GM18858 (cell line): ENCODE data around the gene RADX.
"Not testable (repeated sequence)": the region's sequence is repeated elsewhere in the genome, so short reads cannot be mapped to it uniquely, and the experiment has no call there.

Experiments
- ATAC-seq: cut with Tn5 transposase; IDR thresholded peaks from one replicate; pipeline ENCODE4 v1.9.1; 2021; ENCODE audit not compliant: unreplicated experiment

The RADX gene, protein sequence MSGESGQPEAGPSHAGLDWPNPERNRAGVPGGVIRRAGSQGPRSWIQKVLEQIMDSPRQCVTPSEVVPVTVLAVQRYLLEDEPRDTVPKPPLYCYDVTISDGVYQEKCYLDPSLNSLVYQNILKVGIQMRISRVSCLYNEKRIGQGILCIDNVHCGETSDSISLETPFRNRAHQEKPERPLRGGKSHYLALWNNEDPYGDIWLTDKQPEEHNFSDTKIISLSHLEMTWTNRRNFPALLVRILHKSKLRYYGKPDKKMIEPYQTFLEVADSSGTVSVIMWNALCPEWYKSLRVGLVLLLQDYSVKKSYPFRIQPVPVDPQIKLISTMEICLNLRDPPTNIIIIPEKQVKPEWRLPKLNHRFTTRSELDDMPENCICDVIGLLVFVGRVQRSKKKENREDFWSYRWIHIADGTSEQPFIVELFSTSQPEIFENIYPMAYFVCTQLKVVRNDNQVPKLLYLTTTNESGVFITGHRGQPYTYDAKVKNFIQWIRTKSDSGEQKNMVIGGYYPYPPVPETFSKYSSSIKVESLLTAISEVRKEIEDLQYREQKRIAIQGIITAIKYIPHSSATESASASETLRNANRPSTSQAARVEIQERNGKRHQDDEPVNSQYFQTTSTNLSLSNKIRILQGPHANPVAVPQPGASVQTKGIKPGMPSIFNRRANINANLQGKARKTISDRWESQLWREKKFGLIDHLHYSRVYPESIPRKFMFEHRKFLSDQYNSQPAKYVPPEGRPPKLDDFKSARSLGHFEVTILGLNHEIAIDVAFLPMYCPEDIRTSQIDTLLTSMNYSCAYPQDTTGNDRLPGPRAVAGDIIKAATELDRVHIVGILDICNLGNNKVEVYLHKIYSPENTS

DNA sequence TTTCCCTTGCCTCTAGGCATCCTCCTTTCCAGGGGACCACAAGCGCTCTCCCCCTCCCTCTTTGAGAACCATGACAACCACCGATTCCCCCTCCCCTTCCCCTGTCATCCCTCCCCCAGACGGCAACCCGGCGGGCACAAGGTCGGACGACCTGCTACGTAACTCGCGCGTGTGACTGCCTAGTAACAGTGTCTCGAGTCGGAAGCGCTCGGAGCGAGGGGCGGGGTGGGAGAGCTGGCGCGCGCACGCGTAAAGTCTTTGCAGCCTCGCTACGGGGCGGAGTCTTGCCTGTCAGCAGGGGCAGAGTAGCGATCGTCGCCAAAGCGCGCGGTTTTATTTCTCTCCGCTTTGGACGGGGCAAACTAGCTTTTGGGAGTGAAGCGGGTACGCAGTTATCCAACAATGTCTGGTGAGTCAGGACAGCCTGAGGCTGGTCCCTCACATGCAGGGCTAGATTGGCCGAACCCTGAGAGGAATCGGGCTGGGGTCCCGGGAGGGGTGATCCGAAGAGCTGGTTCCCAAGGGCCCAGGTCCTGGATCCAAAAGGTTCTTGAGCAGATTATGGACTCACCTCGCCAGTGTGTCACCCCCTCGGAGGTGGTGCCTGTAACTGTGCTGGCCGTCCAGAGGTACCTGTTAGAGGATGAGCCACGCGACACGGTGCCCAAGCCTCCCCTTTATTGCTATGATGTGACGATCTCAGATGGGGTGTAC, at the start of gene RADX:
TSS of gene RADX (plus strand) at position 300 of the 714 bp plus-strand sequence. CDS start at position 403, 103 bp downstream.
- peak; percentile 96 for ATAC-seq

DNA sequence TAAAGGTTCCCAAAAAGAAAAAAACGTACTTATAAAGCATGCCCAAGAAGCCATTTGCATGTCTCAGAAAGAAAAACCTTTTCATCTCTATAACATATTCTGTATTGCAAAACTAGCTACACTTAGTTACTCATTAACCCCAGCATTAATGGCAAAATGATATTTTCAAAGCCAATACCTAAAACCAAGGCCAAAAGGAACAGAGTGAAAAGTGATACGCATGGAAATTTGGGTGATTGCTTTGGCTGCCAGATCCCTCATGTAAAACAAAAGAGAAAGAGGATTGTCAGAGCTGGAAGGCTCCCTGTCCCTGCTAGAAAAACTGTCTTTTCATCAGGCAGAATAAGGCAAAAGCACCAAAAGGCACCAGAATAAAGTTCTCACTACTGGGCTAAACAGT, 46.8 kb upstream of the RADX start:
- ATAC-seq, result no peak

DNA sequence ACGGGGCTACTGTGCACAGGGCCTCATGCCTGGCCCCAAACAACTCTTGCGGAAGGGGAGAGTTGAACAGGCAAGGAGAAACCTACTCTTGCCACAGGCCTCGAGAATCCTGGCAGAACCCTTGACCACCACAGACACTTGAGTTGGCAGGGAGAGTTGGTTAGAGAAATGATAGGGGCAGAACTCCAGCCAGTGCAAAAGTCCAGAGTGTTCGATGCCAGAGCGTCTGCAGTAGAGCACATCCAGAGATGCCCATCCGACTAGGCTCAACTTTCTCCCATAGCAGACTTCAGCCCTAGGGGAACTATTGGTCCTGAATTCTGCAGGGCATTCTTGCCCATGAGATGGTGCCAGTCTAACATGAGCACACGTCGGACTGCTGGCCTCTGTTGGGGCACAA, 45.4 kb upstream of the RADX start:
- no peak for ATAC-seq

DNA sequence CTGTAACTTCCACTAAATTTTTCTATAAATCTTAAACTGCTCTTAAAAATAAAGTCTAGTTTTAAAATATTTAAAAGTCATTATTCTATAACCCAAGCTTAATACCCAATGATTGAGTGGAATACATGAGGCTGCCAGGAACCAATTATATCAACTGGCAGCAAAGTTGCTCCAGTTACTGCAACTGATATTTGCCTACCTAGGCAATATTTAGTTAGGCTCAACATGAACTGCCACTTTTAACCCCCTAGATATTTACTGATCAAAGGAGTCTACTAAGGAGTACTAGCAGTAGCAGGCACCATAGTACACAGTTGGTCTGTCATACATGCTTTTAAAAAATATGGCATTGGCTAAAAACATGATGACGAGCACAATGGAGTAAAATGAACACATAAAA, 29.9 kb upstream of the RADX start:
- no peak for ATAC-seq

DNA sequence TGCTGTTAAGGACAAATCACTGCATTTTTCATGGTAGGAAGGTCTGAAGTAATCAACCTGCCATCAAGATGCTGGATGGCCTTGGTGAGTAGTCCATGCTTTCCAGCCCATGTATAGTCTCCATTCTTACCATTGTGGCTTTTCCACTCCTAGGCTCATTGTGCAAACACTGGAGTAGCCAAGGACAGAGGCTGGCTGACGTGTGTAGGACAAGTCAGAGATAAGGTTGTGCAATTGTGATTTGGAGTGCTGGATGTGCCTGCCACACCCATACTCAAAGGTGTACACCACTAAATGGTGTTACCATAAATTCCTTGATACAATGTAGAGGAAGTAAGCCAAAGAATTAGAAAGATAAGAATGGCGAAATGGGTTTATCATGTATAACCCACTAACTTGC, 26.3 kb upstream of the RADX start:
- ATAC-seq, result no peak

DNA sequence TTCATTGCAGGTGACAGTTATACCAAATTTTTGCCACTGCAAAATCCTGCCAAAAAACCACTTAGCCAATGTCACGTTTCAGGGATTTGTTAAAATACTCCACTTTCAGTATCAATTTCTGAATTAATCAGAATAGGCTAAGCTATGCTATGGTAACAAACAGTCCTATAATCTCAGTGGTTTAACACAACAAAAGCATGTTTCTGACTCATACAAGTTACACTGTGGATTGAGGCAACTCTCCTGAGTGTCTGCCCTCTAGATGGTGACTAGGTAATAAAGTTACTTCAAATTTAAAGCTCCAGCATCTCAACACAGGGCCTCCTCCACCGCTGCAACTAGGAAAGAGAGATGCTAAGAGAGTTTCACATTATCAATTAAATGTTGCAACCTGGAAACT, 23.0 kb upstream of the RADX start:
- ATAC-seq, result no peak

DNA sequence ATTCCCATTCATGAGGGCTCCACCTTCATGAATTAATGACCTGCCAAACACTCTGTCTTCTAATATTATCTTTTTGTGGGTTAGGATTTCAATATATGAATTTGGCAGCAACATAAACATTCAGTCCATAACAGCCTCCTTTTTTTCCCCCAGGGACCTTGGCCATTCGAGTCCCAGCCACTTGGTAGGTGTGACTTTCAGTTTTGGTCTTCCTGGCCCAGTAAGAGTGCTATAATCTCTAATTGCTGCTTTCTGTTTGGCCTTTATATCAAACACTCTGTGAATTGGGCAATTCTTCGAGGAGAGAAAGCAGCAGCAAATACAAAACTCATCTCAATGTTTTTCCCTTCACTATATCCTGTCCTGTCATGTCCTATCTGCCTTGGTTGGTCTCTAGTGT, 12.4 kb upstream of the RADX start:
- ATAC-seq, result no peak

DNA sequence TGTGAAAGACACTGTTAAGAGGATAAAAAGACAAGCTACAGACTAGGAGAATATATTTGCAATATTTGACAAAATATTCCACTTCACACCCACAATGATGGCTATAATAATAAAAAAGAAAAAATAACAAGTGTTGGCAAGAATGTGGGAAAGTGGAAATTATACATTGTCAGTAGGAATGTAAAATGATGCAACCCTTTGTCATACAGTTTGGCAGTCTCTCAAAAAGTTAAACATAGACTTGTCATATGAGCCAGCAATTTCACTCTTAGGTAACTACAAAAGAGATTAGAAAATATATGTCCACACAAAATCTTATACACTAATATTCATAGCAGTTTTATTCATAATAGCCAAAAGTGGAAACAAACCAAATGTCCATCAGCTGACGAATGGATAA, 5.2 kb upstream of the RADX start:
- no peak for ATAC-seq

DNA sequence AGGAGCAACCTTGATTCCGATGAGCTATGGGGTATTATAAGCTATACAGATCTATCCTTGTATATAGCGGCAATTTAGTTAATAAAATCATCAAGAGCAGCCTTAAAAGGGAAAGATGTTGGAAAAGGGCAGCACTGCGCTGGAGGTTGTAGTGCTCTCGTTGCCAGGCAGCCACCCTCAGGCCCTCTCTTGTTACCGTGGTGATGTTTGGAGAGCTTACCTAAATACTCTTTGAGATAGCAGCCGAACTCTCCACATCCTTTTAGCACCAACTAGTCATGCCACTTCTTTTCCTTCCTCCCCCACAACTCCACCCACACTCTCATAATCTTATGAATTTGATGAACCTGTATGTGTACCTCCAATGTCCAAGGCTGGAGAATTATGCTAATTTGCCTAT, 3.8 kb upstream of the RADX start:
- no peak for ATAC-seq

DNA sequence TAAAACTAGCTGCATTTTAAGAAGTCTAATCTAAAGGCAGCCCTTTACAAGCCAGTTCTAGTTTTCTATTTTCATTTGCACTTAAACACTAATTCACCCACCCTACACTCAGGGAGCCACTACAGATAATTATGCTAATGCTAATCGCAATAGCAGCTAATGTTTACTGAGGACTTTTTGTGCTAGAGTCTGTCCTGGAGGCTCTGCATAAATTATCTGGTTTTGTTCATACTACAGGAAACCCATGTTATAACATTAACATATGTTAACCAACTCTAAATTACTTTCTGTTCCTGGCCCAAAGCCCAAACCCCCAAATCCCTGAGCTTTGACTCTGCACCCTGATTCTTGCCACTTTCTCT, 480 bp upstream of the RADX start:
- no peak for ATAC-seq

DNA sequence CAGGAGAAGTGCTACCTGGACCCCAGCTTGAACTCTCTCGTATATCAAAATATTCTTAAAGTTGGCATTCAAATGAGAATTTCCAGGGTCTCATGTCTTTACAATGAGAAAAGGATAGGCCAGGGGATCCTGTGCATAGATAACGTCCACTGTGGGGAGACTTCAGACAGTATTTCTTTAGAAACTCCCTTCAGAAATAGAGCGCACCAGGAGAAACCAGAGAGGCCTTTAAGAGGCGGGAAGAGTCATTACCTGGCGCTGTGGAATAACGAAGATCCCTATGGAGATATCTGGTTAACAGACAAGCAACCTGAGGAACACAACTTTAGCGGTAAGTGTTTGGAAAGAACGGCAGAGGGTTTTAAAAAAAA, 600 bp downstream of the RADX start:
- ATAC-seq, result peak; percentile 9

DNA sequence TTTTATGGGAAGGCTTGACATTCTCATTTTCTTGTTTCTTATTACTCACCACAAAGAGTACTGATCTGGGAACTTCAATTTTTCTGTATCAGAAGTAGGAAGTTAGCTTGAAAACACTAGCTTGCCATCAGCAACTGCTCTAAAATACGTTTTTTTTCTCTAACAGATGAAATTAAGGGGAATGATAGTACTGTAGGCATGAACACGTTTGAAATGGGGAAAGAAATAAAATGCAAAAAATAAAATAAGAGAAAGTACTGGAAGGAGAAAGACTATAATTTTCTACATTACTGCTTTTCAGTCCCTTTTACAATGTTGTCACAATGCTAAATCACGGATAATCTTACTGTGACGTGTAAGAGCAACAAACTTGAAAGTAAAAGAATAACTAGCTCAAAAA, 1.5 kb downstream of the RADX start:
- ATAC-seq, result no peak

DNA sequence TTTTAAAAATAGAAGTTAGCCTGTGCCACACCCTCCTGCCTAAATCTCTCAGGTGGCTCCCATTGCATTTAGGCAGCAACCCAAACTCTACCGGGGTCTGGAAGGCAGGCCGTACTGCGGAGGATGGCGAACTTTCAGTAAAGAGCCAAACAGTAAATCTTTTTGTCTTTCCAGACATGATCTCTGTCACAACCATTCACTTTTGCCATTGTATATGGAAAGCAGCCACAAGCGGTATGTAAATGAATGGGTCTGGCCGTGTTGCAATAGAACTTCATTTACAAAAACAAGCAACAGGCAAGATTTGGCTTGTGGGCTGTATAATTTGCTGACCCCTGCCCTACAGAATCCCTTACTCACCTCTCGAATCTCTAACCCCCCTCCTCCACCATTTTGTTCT, 3.3 kb downstream of the RADX start:
- no peak for ATAC-seq

DNA sequence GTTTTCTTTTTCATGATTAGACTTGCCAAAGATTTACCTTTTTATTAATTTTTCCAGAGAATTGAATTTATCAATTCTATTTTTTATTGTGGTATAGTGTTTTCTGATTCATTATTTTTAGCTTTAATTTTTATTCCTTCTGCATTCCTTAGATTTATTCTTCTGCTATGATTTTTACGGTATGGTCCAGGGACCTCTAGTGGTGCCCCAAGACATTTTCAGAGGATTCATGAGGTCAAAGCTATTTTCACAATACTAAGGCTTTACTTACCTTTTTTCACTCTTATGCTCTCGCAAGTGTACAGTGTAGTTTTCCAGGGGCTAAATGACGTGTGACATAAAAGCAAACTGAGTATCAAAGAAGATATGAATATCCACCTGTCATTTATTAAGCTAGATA, 8.0 kb downstream of the RADX start:
- ATAC-seq, result no peak

DNA sequence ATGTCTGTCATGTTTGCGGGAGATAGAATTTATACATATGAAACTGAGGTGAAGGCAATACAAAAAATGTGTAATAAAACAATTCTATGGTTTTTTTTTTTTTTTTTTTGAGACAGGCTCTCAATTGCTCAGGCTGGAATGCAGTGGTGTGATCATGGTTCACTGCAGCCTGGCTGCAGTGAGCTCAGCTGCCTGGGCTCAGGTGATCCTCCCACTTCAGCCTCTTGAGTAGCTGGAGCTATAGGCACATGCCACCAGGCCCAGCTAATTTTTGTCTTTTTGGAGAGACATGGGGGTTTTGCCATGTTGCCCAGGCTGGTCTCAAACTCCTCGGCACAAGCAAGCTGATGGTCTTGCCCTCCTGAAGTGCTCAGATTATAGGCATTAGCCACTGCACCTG, 10.1 kb downstream of the RADX start:
- no peak for ATAC-seq

DNA sequence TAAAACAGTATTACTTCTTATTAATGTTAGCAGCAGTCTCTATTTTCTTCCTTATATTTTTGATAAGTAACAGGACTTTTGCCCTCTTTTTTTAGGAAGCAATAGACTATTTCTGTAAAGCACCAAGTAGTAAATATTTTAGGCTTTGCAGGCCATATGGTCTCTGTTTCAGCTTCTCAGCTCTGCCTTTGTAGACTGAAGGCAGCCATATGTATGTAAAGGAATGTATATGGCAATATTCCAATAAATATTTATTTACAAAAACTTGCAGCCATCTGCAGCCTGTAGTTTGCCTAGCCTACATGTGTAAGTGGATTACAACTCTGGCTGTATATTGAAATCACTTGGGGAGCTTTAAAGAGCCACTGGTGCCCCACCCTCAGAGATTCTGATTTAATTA, 15.0 kb downstream of the RADX start:
- no peak for ATAC-seq

DNA sequence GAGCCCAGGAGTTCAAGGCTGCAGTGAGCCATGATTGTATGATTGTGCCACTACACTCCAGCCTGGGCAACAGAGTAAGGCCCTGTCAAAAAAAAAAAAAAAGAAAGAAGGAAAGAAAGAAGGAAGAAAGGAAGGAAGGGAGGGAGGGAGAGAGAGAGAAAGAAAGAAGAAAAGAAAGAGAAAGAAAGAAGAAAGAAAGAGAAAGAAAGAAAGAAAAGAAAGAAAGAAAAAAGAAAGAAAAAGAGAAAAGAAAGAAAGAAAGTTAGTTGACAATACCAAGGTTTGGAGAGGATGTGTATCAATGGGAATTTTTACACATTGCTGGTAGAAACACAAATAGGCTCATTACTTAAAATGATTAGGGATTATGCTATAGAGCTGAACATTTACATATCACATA, 19.8 kb downstream of the RADX start:
- no peak for ATAC-seq

DNA sequence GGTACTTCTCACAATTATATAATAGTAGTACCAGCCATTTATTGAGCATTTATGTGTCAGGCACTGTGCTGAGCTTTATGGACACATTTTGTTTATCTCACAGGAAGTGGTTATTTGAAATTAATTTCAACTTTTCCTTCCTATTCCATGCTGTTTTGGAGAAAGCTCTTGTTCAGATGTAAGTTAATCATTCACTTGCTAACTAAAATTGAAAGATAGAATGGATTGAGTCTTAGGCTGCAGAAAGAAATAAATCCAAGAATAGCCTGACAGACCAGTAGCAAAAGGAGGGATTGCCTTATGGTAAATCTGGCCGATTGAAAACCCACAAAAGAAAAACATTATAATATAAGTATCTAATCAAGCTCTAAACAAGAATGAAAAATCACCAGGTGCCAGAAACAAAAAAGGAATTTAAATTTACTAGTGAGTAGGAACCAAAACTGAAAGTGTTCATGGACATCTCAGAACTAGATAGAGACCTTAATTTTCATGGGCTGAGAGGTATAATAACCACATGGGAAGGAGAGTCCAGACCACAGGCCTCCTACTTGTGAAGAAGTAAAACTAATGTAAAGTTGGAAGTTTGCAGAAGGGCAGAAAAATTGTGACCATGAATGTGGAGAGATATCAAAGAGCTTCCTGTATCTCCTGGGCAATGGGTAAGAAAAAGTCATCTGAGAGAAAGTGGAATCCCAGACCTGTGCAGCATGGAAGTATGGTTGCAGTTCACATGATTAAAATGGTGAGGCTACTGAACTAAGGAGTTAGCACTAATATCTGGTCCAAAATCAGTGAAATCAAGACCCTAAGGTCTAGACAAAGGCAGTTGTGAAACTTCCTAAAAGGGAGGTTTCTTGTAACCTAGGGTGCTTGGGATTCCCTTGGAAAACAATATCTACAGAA, 38.0 kb downstream of the RADX start:
- peak; percentile 94 for ATAC-seq

DNA sequence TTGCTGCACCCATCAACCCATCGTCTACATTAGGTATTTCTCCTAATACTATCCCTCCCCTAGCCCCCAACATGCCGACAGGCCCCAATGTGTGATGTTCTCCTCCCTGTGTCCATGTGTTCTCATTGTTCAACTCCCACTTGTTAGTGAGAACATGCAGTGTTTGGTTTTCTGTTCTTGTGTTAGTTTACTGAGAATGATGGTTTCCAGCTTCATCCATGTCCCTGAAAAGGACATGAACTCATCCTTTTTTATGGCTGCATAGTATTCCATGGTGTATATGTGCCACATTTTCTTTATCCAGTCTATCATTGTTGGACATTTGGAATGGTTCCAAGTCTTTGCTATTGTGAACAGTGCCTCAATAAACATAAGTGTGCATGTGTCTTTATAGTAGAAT, 41.8 kb downstream of the RADX start:
- ATAC-seq, result not testable (repeated sequence)

DNA sequence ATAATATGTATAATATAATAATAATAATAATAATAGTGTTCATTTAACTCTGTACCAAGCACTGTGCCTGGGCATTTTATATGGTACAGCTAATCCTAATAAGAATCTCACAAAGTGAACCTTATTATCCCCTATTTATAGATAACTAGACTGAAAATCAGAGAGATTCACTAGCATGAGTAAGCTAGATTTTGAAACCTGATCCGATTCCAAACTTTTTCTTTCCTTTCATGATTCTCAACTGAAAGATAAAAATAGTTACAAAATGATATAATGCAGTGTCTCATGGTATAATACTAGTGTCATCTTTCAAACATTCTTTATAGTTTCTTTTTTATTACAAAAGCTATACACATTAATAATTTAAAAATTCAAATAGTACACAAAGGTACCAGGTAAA, 58.9 kb downstream of the RADX start:
- ATAC-seq, result no peak

DNA sequence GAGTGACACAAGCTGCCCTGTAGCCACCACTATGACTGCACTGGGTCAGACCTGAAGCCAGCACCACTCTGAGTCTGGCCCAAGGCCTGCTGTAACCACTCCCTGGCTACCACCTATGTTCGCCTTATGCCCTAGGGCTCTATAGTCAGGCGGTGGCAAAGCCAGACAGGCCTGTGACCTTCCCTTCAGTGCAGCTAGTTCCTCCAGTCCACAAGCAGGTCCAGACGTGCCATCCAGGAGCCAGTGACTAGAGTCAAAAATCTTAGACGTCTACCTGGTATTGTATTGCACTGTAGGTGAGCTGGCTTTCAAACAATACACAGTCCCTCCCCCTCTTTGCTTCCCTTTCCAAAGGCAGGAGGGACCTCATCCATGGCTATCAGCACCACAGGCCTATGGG, 60.7 kb downstream of the RADX start:
- no peak for ATAC-seq
